GM12878 (cell line): ENCODE results near the gene HYDIN. TPM values are rescaled to one million over a fixed set of nuclear protein-coding genes. Genes with fewer than 3 reads are reported as not detected.
"Not testable (repeated sequence)": the region's sequence is repeated elsewhere in the genome, so short reads cannot be mapped to it uniquely, and the experiment has no call there.

ENCODE experiments used
- ATAC-seq: fragments of 200-7000 bp; cut with Tn5 transposase; 3 replicates; pipeline ENCODE4 v1.9.1; 2020; ENCODE audit warnings: mild to moderate bottlenecking, moderate library complexity
- BruUV-seq: library from RNA; stranded (reverse); fragments of 400-500 nt; replicated peaks from 2 replicates; lab custom pipeline; 2021; lab: Mats Ljungman, UMichigan
- CTCF ChIA-PET: fragments of 300-600 bp; sonication (Branson Sonifier 250); formaldehyde crosslinking; extraction: SDS; loops from one replicate; lab custom pipeline; 2021; ENCODE audit warnings: inconsistent platforms; lab: Yijun Ruan, JAX
- POLR2A ChIA-PET: fragments of 350-600 bp; formaldehyde crosslinking; extraction: SDS; loops from one replicate; lab custom pipeline; 2021; ENCODE audit warnings: inconsistent platforms; lab: Charles Lee
- RAD21 ChIA-PET: fragments of 300-600 bp; sonication (Branson Sonifier 250); formaldehyde crosslinking; loops from one replicate; lab custom pipeline; 2023; ENCODE audit warnings: antibody characterized with exemption; ENCODE audit not compliant: unreplicated experiment; lab: Charles Lee
- SMC1A ChIA-PET: fragments of 300-600 bp; sonication (Branson Sonifier 250); formaldehyde crosslinking; loops from one replicate; lab custom pipeline; 2023; ENCODE audit not compliant: unreplicated experiment, uncharacterized antibody; lab: Charles Lee
- DNase-seq: peaks from one replicate; pipeline ENCODE4 v3.0.0-alpha.2; 2011; ENCODE audit warnings: low read depth, low spot score
- FAIRE-seq: peaks from 3 replicates; lab custom pipeline; 2011; peaks lifted over from hg19 to GRCh38; lab: Jason Lieb, UNC
- H2AFZ ChIP-seq: 2 replicates; pipeline ENCODE4 v1.6.0; 2011; ENCODE audit warnings: low read depth, low read length, control low read depth; ENCODE audit not compliant: control insufficient read depth
- H3K27ac ChIP-seq: 2 replicates; pipeline ENCODE4 v1.5.1; 2011; ENCODE audit warnings: control low read depth; ENCODE audit not compliant: control insufficient read depth, insufficient read depth
- H3K27me3 ChIP-seq, 2 experiments: replicated peaks in 1 of 2; 2 replicates each; pipeline versions ENCODE4 v1.6.0 to v1.6.1; 2011; ENCODE audit warnings: low read length in 1 of 2; ENCODE audit not compliant: control insufficient read depth in 2 of 2, insufficient read depth in 2 of 2
- H3K36me3 ChIP-seq, 2 experiments: 2 replicates each; pipeline ENCODE4 v1.5.1; 2011; ENCODE audit warnings: low read length in 1 of 2; ENCODE audit not compliant: control insufficient read depth in 2 of 2, insufficient read depth in 2 of 2
- H3K4me1 ChIP-seq: 2 replicates; pipeline ENCODE4 v1.6.1; 2011; ENCODE audit warnings: mild to moderate bottlenecking, low read length, moderate library complexity, mixed read lengths; ENCODE audit not compliant: control insufficient read depth, insufficient read depth
- H3K4me2 ChIP-seq: 2 replicates; pipeline ENCODE4 v1.6.0; 2011; ENCODE audit warnings: control low read depth; ENCODE audit not compliant: control insufficient read depth, insufficient read depth
- H3K4me3 ChIP-seq: fragments of 200-600 bp; sonication (generic); 2 replicates; pipeline ENCODE4 v1.5.1; 2016
- H3K79me2 ChIP-seq: 2 replicates; pipeline ENCODE4 v1.6.0; 2011; ENCODE audit warnings: low read length; ENCODE audit not compliant: control insufficient read depth, insufficient read depth
- H3K9ac ChIP-seq: 2 replicates; pipeline ENCODE4 v1.8.0; 2011; ENCODE audit warnings: low read length, control low read depth, mixed read lengths; ENCODE audit not compliant: control insufficient read depth, insufficient read depth
- H3K9me3 ChIP-seq: replicated peaks from 3 replicates; pipeline ENCODE4 v1.5.1; 2011; ENCODE audit warnings: mild to moderate bottlenecking, low read length; ENCODE audit not compliant: control insufficient read depth, insufficient read depth
- H4K20me1 ChIP-seq: 2 replicates; pipeline ENCODE4 v1.6.0; 2011; ENCODE audit not compliant: control insufficient read depth, insufficient read depth
- WGBS: methylation state at CpG from one replicate; pipeline ENCODE4 v1.1.6; 2016; ENCODE audit warnings: low lambda C conversion rate; ENCODE audit not compliant: insufficient replicate concordance, insufficient coverage; ENCODE audit errors: missing lambda C conversion rate; 5-methylcytosine and 5-hydroxymethylcytosine counted together
- in situ Hi-C: fragments of 300-500 bp; cut with MboI; formaldehyde crosslinking; loops from 9 replicates; pipeline ENCODE4 v1.14.3; 2018; ENCODE audit warnings: mixed read lengths
- intact Hi-C: fragments of 100-400 bp; cut with micrococcal nuclease; formaldehyde crosslinking; loops from one replicate; pipeline ENCODE4 v1.14.2; 2022; ENCODE audit not compliant: unreplicated experiment
- polyA plus RNA-seq, 11 experiments: library from polyadenylated mRNA; depleted of rRNA in 4 of 11; unstranded in 6 of 11; stranded (reverse) in 5 of 11; fragments of >200 nt; fragmentation: Nextera tagmentation in 4 of 11; fragmentation: Illumina TruSeq in 1 of 11; extraction: Ambion mirVana in 4 of 11; extraction: Trizol in 1 of 11; gene quantifications; 1 replicate in 1 of 11; 2 replicates in 10 of 11; pipeline versions ENCODE4 v1.2.1 to v1.2.3, GENCODE V29; 2011 to 2016; ENCODE audit warnings: inconsistent platforms in 2 of 11, missing spikeins in 2 of 11, low read depth in 1 of 11
- total RNA-seq, 4 experiments: library from RNA; depleted of rRNA in 3 of 4; stranded (reverse); fragments of >200 nt in 3 of 4; fragmentation: Illumina TruSeq in 1 of 4; extraction: Trizol in 1 of 4; gene quantifications; 2 replicates each; pipeline versions ENCODE4 v1.2.1 to v1.2.3, GENCODE V29; 2013 to 2021

The HYDIN gene
- total and polyA plus RNA-seq, 10 of the 15 experiments (the other 5 are each of a cell fraction or from before 2014, with no cell fraction given) = 0.01 to 0.30 (median 0.10) TPM; not detected in 7

DNA sequence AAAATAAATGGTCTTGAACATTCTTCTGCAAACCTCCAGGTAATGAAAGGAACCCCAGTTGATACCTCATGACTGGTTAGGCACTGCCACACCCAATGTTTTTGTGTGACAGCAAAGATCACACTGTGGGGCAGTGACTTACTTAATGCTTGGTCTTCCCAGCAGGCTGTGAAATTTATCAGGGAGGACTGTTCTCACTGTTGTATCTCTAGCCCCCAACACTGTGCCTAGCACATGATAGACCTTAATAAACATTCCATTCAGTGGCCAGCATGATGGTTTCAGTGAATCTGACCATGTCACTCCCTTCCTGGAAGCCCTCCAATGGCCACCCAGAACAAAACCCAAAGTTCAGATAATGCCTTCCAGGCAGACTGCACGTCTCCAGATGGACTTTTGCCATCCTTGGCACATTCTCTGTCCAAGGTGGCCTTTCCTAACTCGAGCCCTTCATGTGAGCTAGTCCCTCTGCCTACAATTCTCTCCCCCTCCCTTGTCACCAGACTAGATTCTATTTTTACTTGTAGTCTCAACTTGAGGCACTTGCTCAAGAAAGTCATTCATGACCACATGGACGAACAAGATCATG is 206.6 kb downstream of the HYDIN start:
- WGBS = 0% methylated on average over 3 of the region's 3 CpGs
- FAIRE-seq, ATAC-seq, DNase-seq, H3K4me3 ChIP-seq, H3K4me2 ChIP-seq, H3K27ac ChIP-seq, BruUV-seq, H3K27me3 ChIP-seq, H3K9me3 ChIP-seq, RAD21 ChIA-PET, CTCF ChIA-PET, SMC1A ChIA-PET, H3K9ac ChIP-seq, H2AFZ ChIP-seq, H4K20me1 ChIP-seq, POLR2A ChIA-PET, H3K4me1 ChIP-seq, intact Hi-C loops, in situ Hi-C loops, H3K79me2 ChIP-seq, H3K36me3 ChIP-seq: not testable (repeated sequence)

DNA sequence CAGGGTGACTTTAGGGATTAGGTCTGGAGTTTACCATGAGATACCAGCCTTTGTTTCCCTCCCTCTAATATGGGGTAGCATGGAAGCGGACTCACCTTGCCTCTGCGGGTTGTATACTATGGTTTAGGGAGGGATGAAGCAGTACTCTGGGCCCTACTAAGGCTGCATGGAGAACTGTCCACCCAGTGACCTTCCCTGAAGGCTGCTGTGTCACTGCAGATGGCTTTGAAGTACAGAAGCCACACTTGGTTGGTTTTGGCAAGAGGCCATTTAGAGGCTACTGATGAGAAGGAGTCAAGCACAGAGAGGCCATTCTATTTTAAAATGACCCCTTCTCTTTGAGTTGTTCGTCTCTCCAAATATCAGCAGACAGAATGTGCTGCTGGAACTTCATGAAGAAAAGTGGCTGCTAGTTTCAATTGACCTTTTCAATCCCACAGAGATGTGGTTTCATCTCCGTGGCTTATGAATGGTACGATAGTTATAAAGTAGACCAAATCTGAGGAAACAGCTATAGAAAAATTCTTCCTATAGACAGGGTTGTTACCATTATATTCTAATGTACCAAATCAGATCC is 208.5 kb downstream of the HYDIN start:
- DNase-seq, H3K4me1 ChIP-seq, H3K27ac ChIP-seq, H3K36me3 ChIP-seq, H3K9me3 ChIP-seq, SMC1A ChIA-PET, H2AFZ ChIP-seq, RAD21 ChIA-PET, intact Hi-C loops, ATAC-seq, H3K79me2 ChIP-seq, in situ Hi-C loops, BruUV-seq, CTCF ChIA-PET, H3K9ac ChIP-seq, FAIRE-seq, H4K20me1 ChIP-seq, H3K4me3 ChIP-seq, H3K4me2 ChIP-seq, H3K27me3 ChIP-seq, POLR2A ChIA-PET: not testable (repeated sequence)
- WGBS = 42% methylated on average over 3 of the region's 5 CpGs

DNA sequence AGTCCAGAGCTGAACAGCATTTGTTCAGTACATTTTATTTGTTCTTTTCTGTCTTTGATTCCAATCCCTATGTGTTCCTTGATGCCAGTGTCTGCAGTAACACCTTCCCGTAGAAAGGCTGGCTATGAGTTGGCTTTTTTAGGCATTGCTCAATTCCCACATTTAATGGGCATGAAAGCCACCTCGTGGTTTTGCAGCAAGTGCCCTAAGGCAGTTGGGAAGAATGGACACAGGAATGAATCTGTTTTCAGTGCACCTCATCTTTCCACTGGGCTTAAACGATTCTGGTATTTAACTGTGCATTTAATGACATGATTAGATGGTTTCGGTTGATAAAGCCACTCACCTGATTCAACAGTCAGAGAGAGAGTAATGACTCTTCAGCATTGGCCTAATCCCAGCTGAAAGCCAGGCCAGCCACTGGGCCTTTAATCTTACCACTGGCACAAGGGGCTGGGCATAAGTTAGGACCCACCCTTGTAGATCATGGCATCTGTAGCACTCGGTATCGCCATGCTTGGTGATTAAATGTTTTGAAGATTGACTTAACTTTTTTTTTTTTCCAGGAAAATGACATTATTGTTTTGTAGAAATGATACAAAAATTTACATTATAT is 211.3 kb downstream of the HYDIN start:
- H3K27me3 ChIP-seq, intact Hi-C loops, H3K4me2 ChIP-seq, ATAC-seq, H3K4me3 ChIP-seq, H2AFZ ChIP-seq, DNase-seq, H3K9ac ChIP-seq, H3K27ac ChIP-seq, RAD21 ChIA-PET, BruUV-seq, in situ Hi-C loops, H3K36me3 ChIP-seq, H3K79me2 ChIP-seq, H3K9me3 ChIP-seq, CTCF ChIA-PET, H4K20me1 ChIP-seq, POLR2A ChIA-PET, H3K4me1 ChIP-seq, FAIRE-seq, SMC1A ChIA-PET: not testable (repeated sequence)
- WGBS = 30% methylated on average over 5 of the region's 6 CpGs

DNA sequence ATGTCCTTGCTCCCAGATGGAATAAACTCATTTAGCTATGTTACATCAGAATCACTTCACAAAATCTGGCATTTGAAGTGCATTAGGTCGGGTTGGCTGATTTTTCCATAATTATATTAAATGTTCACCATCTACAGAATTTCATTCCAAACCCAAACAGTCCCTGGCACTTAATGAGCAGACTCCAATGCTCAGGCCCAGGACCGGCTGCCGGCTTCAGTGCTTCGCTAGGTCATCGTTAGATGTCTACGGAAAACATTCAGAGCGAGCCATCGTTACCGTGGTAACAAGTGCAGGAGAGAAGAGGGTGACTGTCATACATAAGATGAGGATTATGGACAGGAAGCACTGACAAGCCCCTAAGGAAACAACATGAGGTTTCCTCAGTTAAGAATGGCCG is 215.1 kb downstream of the HYDIN start:
- CTCF ChIA-PET = not testable (repeated sequence)

More for the DNA sequence above, 215.1 kb downstream of the HYDIN start:
- SMC1A ChIA-PET, ATAC-seq, RAD21 ChIA-PET, intact Hi-C loops, H3K4me1 ChIP-seq, H2AFZ ChIP-seq, H3K79me2 ChIP-seq, H4K20me1 ChIP-seq, BruUV-seq, FAIRE-seq, POLR2A ChIA-PET, DNase-seq, H3K4me3 ChIP-seq, H3K9me3 ChIP-seq, H3K27me3 ChIP-seq, H3K27ac ChIP-seq, H3K9ac ChIP-seq, H3K36me3 ChIP-seq, H3K4me2 ChIP-seq, in situ Hi-C loops: not testable (repeated sequence)
- 73% methylated on average over 7 of the region's 10 CpGs for WGBS
